HG02938 (cell line): ENCODE results near the gene REX1BD.
"Not testable (repeated sequence)": the region's sequence is repeated elsewhere in the genome, so short reads cannot be mapped to it uniquely, and the experiment has no call there.

Source experiments
- ATAC-seq: cut with Tn5 transposase; IDR thresholded peaks from one replicate; pipeline ENCODE4 v1.9.1; 2021; ENCODE audit warnings: mild to moderate bottlenecking, moderate library complexity; ENCODE audit not compliant: unreplicated experiment

Gene REX1BD

GRCh38 chr19:18600692-18601397, 12.2 kb downstream of the REX1BD start:
- ATAC-seq, result not testable (repeated sequence)

- no peak for ATAC-seq
These were observed 13.3 kb downstream of the REX1BD start for GRCh38 chr19:18601875-18602274.

GRCh38 chr19:18603255-18603957, 14.8 kb downstream of the REX1BD start:
- no peak for ATAC-seq

GRCh38 chr19:18603958-18604819, 15.6 kb downstream of the REX1BD start:
- no peak for ATAC-seq

- ATAC-seq, result no peak
These were observed 16.2 kb downstream of the REX1BD start for GRCh38 chr19:18604820-18605159.

- ATAC-seq, result no peak
These were observed 16.6 kb downstream of the REX1BD start for GRCh38 chr19:18605196-18605545.

GRCh38 chr19:18605546-18606280, 17.1 kb downstream of the REX1BD start:
- no peak for ATAC-seq

GRCh38 chr19:18606281-18607225, 18.0 kb downstream of the REX1BD start, which contains the start of gene CRLF1:
Gene CRLF1 (minus strand): TSS chr19:18606799. CDS start chr19:18606656, 143 bp downstream.
- ATAC-seq, result no peak

- no peak for ATAC-seq
These were observed 18.9 kb downstream of the REX1BD start for GRCh38 chr19:18607226-18608101.

GRCh38 chr19:18608102-18608804, 19.7 kb downstream of the REX1BD start:
- no peak for ATAC-seq

- ATAC-seq, result no peak
These were observed 20.5 kb downstream of the REX1BD start for GRCh38 chr19:18608805-18609716.

- no peak for ATAC-seq
These were observed 21.1 kb downstream of the REX1BD start for GRCh38 chr19:18609717-18610051.

GRCh38 chr19:18610245-18610555, 21.6 kb downstream of the REX1BD start:
- ATAC-seq, result no peak

- no peak for ATAC-seq
These were observed 22.1 kb downstream of the REX1BD start for GRCh38 chr19:18610556-18611326.

GRCh38 chr19:18611327-18612050, 22.9 kb downstream of the REX1BD start:
- ATAC-seq, result no peak
